ENCODE results near the gene ESYT1.
A peak's percentile ranks its signal among the peaks of the same experiment; 100 is the strongest.

ESYT1 gene, protein sequence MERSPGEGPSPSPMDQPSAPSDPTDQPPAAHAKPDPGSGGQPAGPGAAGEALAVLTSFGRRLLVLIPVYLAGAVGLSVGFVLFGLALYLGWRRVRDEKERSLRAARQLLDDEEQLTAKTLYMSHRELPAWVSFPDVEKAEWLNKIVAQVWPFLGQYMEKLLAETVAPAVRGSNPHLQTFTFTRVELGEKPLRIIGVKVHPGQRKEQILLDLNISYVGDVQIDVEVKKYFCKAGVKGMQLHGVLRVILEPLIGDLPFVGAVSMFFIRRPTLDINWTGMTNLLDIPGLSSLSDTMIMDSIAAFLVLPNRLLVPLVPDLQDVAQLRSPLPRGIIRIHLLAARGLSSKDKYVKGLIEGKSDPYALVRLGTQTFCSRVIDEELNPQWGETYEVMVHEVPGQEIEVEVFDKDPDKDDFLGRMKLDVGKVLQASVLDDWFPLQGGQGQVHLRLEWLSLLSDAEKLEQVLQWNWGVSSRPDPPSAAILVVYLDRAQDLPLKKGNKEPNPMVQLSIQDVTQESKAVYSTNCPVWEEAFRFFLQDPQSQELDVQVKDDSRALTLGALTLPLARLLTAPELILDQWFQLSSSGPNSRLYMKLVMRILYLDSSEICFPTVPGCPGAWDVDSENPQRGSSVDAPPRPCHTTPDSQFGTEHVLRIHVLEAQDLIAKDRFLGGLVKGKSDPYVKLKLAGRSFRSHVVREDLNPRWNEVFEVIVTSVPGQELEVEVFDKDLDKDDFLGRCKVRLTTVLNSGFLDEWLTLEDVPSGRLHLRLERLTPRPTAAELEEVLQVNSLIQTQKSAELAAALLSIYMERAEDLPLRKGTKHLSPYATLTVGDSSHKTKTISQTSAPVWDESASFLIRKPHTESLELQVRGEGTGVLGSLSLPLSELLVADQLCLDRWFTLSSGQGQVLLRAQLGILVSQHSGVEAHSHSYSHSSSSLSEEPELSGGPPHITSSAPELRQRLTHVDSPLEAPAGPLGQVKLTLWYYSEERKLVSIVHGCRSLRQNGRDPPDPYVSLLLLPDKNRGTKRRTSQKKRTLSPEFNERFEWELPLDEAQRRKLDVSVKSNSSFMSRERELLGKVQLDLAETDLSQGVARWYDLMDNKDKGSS

GRCh38 chr12:56127888-56128669, at the start of gene ESYT1:
ESYT1 (plus strand) TSS chr12:56128267; CDS start chr12:56128320, 53 bp downstream.
- DNase-seq: peak; percentile 87 to 99

DNA sequence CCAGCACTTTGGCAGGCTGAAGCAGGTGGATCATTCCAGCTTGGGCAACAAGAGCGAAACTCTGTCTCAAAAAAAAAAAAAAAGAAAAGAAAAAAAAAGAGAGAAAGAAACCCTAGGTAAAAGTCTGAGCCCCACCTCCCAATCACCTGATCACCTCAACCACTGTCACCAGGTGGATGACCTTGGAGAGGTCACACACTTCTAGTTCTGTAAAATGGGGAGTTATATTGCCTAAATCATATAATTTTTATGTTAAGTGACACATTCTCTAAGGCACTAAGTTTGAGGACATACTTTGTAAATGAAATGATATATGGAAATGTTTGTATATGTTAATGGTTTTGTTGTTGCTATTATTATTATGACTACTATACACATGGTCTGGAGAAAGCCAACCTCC, 49.6 kb upstream of the ESYT1 start:
- DNase-seq: no peak

- peak; percentile 27 to 45 for DNase-seq
These were observed 48.9 kb upstream of the ESYT1 start for GRCh38 chr12:56078931-56079722.

DNA sequence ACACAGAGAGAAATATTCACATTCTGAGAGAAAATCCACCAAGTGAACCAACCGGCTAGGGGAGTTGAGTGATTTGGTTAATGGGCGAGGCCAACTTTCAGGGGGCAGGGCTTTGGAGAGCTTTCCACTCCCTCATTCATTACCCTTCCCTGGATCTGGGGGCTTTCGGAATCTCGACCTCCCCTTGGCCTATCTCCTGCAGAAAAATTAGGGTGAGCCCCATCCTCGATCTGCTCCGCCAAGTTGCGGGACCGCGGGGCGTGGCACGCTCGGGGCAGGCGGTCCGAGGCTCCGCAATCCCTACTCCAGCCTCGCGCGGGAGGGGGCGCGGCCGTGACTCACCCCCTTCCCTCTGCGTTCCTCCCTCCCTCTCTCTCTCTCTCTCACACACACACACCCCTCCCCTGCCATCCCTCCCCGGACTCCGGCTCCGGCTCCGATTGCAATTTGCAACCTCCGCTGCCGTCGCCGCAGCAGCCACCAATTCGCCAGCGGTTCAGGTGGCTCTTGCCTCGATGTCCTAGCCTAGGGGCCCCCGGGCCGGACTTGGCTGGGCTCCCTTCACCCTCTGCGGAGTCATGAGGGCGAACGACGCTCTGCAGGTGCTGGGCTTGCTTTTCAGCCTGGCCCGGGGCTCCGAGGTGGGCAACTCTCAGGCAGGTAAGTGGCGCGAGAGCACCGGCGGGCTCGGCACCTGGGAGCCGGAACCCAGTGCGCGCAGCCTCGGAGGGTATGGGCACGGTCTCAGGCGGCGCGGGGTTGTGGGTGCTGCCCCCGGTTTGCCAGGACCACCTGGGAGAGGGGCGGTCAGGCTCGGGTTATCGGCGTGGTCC, 48.1 kb upstream of the ESYT1 start, which contains the start of gene ERBB3:
Gene ERBB3, plus strand, starts transcription at position 443 of the 833 bp plus-strand sequence. Its CDS starts 136 bp downstream, at position 579.
- peak; percentile 65 to 70 for DNase-seq

GRCh38 chr12:56080556-56081138, 47.4 kb upstream of the ESYT1 start:
- no peak for DNase-seq

- no peak for DNase-seq
These were observed 46.4 kb upstream of the ESYT1 start for GRCh38 chr12:56081393-56082347.

GRCh38 chr12:56082382-56082781, 45.7 kb upstream of the ESYT1 start:
- no peak for DNase-seq

GRCh38 chr12:56082967-56083366, 45.1 kb upstream of the ESYT1 start:
- DNase-seq: no peak

- DNase-seq: no peak
These were observed 43.0 kb upstream of the ESYT1 start for GRCh38 chr12:56084958-56085543.

- no peak for DNase-seq
These were observed 42.0 kb upstream of the ESYT1 start for GRCh38 chr12:56086096-56086495.

DNA sequence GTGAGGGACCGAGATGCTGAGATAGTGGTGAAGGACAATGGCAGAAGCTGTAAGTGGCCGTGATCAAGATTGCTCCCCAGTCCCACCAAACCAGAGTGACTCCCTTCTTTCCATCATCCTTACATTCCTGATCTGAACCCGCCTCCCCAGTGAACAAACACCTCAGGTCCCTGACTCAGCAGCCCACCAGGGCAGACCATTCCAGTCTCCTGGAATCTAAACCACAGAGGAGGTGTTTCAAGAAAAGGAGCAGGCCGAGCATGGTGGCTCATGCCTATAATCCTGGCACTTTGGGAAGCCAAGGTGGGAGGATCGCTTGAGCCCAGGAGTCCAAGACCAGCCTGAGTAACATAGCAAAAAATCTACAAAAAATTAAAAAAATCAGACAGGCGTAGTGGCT, 41.5 kb upstream of the ESYT1 start:
- DNase-seq: no peak

DNA sequence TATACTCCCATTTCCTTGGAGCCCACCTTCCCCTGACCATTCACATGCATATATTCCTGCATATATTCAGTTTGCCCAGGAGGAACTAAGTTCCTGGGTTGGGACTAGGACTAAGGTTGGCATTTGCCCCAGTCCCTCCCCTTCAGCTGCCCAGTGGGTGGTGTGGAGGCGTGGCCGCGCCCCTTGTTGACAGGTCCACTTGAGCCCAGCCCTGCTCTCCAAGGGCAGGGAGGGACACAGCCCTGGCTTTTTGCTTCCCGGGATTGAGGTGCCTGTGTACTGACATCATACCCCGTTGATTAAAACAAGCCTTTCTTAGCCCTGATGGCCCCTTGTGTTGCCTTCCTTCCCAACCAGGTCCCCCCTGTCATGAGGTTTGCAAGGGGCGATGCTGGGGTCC, 40.8 kb upstream of the ESYT1 start:
- no peak for DNase-seq

GRCh38 chr12:56097738-56098137, 30.3 kb upstream of the ESYT1 start:
- DNase-seq: no peak

GRCh38 chr12:56098592-56098991, 29.5 kb upstream of the ESYT1 start:
- no peak for DNase-seq

- DNase-seq: no peak
These were observed 28.3 kb upstream of the ESYT1 start for GRCh38 chr12:56099787-56100186.

- DNase-seq: no peak
These were observed 27.0 kb upstream of the ESYT1 start for GRCh38 chr12:56101045-56101444.

GRCh38 chr12:56102683-56103065, 25.4 kb upstream of the ESYT1 start:
- DNase-seq: no peak

DNA sequence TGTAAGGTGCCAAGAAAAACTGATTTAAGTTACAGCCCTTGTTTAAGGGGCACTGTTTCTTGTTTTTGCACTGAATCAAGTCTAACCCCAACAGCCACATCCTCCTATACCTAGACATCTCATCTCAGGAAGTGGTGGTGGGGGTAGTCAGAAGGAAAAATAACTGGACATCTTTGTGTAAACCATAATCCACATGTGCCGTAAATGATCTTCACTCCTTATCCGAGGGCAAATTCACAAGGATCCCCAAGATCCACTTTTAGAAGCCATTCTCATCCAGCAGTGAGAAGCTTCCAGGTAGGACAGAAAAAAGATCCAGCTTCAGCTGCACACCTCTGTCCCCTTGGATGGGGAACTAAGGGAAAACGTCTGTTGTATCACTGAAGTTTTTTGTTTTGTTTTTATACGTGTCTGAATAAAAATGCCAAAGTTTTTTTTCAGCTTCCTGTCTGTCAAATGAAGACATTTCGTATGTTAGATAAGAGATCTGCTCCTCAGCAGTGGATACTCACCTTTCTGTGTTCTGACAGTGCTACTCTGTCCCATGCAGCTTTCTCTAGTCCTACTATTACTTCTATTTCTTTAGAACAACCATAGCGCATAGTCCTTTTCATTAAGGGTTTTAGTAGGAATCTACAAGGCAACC, 24.9 kb upstream of the ESYT1 start:
- no peak for DNase-seq

Measured in stimulated activated CD4-positive, alpha-beta T cell treated with anti-CD3 and anti-CD28 coated beads, Interleukin-4, amount 100 ng/mL, for 4 hours (primary cell).